Activated naive CD4-positive, alpha-beta T cell treated with Interleukin-2 at 50 U/mL for 16 hours (primary cell): Measurements from ENCODE around the gene SYNM.

ENCODE experiments used
- DNase-seq: peaks from one replicate; pipeline ENCODE4 v3.0.0-alpha.2; 2020

Gene SYNM

GRCh38 chr15:99125061-99125891 is 20.4 kb downstream of the SYNM start:
- no peak for DNase-seq

DNA sequence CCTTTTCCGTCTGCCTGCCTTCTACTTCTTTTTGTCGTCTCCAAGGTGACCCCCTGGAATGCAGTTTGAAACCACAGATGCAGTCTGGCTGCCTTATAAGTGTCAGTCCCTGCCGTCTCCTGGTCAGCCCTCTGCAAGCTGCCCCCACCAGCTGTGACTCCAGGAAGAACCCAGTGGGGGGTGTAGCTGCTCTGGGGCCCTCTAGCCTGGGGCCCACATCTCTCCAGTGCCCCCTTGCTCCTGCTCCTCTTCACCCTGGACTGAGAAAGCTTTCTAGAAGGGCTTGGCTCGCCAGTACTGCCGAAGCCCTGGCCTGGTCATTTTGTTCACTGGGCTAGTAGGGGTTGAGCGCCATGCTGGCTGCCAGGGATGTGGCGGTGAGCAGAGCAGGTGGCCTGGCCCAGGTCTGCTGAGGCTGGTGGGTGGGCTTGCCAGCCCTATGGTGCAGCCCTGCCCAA is 21.3 kb downstream of the SYNM start:
- no peak for DNase-seq

DNA sequence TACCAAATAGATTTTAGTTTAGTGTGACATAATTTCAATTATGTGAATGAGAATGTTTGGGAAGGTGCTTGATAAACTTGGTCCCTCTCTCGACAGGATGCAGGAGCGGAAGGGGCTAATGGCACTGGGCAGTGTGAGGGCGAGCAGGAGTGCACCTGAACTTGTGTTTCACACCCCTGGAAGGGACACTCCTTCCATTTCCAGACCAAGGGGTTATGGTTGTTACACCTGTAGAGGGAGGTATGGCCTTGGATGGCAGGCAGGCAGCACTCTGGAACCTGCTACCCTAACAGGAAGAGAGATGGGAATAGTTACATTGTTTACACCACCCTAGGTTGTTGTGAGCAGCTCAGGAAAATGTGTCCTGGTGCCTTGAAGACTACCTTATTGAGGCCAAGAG is 22.1 kb downstream of the SYNM start:
- no peak for DNase-seq

GRCh38 chr15:99127773-99128172 is 22.9 kb downstream of the SYNM start:
- no peak for DNase-seq

- DNase-seq = no peak
Measured at GRCh38 chr15:99128411-99128810, 23.5 kb downstream of the SYNM start.

- no peak for DNase-seq
Measured at GRCh38 chr15:99129644-99130043, 24.8 kb downstream of the SYNM start.

DNA sequence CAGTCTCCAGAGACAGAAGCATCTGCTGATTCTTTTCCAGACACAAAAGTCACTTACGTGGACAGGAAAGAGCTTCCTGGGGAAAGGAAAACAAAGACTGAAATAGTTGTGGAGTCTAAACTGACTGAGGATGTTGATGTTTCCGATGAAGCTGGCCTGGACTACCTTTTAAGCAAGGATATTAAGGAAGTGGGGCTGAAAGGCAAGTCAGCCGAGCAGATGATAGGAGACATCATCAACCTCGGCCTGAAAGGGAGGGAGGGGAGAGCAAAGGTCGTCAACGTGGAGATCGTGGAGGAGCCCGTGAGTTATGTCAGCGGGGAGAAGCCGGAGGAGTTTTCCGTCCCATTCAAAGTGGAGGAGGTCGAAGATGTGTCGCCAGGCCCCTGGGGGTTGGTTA is 25.4 kb downstream of the SYNM start:
- DNase-seq = no peak

DNA sequence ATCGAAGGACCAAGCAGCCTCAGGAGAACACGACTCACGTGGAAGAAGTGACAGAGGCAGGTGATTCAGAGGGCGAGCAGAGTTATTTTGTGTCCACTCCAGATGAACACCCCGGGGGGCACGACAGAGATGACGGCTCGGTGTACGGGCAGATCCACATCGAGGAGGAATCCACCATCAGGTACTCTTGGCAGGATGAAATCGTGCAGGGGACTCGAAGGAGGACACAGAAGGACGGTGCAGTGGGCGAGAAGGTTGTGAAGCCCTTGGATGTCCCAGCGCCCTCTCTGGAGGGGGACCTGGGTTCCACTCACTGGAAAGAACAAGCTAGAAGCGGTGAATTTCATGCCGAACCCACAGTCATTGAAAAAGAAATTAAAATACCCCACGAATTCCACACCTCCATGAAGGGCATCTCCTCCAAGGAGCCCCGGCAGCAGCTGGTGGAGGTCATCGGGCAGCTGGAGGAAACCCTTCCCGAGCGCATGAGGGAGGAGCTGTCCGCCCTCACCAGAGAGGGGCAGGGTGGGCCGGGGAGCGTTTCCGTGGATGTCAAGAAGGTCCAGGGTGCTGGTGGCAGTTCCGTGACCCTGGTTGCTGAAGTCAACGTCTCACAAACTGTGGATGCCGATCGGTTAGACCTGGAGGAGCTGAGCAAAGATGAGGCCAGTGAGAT is 26.0 kb downstream of the SYNM start:
- no peak for DNase-seq

GRCh38 chr15:99131441-99132023 is 26.7 kb downstream of the SYNM start:
- no peak for DNase-seq

GRCh38 chr15:99132122-99132521 is 27.2 kb downstream of the SYNM start:
- DNase-seq = no peak

DNA sequence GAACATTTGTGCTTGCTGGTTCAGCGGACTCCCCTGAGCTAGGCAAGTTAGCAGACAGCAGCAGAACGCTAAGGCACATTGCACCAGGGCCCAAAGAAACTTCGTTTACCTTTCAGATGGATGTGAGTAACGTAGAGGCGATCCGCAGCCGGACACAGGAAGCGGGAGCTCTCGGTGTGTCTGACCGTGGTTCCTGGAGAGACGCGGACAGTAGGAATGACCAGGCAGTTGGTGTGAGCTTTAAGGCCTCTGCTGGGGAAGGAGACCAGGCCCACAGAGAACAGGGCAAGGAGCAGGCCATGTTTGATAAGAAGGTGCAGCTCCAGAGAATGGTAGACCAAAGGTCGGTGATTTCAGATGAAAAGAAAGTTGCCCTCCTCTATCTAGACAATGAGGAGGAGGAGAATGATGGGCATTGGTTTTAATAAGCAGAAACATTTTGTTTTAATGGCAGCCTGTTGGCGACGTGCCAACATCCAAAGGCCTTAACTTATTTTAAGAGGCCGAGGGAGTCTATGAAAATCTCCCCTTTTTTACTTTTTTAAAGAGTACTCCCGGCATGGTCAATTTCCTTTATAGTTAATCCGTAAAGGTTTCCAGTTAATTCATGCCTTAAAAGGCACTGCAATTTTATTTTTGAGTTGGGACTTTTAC is 27.9 kb downstream of the SYNM start:
- DNase-seq = no peak

DNA sequence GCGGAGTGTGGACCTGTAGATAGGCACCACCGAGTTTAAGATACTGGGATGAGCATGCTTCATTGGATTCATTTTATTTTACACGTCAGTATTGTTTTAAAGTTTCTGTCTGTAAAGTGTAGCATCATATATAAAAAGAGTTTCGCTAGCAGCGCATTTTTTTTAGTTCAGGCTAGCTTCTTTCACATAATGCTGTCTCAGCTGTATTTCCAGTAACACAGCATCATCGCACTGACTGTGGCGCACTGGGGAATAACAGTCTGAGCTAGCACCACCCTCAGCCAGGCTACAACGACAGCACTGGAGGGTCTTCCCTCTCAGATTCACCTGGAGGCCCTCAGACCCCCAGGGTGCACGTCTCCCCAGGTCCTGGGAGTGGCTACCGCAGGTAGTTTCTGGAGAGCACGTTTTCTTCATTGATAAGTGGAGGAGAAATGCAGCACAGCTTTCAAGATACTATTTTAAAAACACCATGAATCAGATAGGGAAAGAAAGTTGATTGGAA is 29.5 kb downstream of the SYNM start:
- DNase-seq = no peak

DNA sequence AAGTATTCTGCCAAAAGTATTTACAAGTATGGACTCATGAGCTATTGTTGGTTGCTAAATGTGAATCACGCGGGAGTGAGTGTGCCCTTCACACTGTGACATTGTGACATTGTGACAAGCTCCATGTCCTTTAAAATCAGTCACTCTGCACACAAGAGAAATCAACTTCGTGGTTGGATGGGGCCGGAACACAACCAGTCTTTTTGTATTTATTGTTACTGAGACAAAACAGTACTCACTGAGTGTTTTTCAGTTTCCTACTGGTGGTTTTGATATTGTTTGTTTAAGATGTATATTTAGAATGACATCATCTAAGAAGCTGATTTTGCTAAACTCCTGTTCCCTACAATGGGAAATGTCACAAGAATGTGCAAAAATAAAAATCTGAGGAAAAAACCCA is 30.3 kb downstream of the SYNM start:
- DNase-seq = no peak

- DNase-seq = no peak
Measured at GRCh38 chr15:99137111-99137546, 32.2 kb downstream of the SYNM start.

DNA sequence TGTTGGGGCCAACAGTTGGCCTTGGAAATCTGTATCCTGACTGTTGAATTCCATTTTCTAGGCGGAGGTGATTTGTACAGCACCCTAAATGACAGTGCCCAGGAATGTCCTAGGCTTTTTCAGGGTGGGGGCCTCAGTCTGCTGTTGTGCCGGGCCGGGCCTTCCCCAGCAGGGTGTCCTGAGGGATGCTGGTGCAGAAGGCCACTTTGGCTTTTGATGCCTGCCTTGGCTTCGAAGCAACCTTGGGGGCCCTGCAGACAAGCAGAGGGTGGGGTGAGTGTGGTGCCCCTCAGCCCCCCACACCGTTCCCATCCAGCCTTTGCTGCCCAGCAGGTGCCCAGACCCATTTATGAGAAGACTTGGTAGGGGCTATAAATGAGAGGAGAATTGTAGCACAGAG is 33.0 kb downstream of the SYNM start:
- no peak for DNase-seq

- no peak for DNase-seq
Measured at GRCh38 chr15:99138491-99138982, 33.7 kb downstream of the SYNM start.

DNA sequence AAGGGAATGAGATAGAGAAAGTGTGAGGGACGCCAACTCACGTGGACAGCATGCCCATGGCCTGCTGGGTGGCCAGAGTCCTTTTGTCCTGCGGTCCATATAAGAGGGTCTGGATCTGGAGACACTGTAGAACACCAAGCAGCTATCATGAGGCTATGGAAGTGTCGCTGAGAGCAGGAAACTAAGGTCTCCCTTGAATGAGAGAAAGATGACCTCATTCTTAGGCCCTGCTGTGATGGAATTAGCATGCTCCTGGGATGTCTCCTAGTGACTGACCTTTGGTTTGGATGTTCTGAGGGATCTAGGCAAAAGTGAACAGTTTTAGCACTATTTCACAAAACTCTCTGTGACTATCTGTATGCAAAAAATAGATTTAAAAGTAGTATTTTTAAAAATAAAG is 34.4 kb downstream of the SYNM start:
- no peak for DNase-seq

DNA sequence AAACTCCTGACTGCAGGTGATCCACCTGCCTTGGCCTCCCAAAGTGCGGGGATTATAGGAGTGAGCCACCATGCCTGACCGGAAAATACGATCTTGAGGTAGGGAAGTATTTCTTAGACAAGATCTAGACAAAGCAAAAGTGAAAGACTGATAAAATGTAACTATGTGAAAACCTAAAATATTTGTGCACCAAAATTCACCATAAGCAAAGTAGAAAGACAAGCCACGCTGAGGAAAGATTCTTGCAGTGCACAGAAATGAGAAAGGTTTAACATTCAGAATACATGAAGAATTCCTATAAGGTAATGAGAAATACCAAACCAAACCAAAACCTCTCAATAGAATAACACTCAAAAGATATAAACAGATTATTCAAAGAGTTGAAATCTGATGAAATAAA is 35.7 kb downstream of the SYNM start:
- no peak for DNase-seq

DNA sequence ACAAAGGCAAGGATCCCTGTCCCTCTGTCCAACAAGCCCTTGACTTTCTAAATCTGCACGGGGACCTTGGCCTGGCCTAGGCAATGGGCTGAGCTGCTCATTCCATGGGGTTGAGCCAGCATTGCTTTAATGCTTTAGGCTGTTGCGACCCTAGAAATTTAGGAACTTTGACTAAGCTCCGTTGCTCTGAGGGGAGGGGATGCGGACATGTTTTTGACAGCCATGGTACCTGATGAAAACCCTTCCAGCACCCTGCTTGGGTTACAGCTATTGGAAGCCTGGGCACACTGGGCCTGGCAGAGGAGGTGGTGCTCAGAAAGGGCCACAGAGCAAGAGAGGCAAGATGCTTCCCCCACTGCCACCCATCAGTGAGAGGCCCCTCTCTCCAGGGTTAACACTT is 37.1 kb downstream of the SYNM start:
- no peak for DNase-seq

DNA sequence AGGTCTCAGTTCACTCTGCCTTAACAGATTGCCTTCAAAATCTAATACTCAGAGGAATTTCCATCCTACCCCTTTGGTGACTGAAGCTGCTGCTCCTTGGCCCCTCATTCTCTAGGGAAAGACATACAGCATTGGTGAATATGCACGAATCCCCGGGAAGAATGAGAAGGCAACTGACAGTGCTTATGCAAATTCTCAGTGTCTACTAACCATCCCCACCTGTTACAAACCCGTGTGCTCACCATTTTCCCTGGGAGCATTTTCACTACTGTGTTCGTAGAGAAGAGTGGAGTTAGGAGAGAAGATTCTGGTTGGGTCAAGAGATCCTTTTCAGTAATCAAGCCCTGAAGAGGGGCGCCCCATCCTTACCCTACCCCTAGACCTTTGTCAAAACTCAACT is 37.7 kb downstream of the SYNM start:
- DNase-seq = no peak

DNA sequence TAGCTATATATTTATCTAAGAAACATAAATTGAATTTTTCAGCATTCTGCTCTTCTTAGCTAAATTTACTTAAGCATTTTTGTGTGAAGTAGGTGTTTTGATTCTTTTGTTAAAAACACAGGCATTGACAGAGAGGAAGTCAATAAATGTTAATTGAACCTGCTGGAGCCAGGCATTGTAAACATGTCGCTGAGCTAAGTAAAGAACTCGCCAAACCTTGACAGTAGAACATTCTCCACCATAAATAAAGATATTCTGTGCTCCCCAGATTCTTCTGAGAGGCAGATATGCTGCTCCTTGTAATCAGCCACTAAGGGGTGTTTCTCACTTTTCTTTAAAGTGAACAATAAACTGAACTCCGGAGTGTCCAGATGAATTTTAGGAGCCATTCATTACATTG is 38.4 kb downstream of the SYNM start:
- DNase-seq = no peak

DNA sequence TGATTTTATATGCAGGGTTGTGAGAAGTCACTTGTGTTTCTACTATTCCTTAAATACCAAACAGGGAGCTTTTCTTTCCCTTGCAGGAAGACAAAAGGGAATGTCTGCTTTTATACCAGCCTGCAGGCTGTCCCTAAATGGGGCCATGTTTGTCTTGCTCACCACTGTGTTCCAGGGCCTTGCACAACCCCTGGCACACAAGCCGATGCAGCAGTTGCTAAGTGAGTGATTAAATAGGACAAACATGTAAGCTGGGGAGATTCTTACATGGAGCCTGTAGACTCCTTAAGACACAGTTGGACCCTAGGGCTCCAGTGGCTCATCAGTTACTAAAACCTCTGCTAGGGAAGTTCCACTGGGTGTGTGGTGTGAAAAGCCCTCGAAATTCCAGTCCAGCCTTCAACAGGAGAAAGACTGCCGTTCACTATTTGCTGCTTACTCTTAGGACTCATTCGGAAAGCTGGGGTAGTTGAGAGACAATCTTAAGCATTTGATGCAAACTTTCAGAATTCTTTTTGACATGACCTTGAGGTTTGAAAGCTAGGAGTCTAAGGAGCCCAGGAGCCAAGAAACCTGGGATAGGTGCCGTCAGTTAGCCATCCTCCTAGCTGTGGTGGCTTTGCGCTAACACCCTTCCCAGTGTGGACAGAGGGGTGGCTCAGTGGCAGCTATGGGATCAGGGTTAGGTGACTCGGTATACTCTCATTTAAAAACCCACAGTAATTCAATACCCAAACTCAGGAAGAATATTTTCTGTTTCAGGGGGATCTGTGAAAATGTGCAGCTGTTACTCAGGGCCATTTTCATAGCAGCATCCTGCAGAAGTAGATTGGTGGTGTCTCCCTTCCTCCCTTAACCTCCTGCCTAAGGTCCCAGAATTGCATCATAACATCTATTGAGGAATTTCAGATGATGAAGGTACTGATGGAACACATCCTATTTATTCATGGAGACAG is 39.1 kb downstream of the SYNM start:
- no peak for DNase-seq
